ENCODE measurements around the gene RNF8.
A peak's percentile ranks its signal among the peaks of the same experiment; 100 is the strongest.

The RNF8 gene

DNA sequence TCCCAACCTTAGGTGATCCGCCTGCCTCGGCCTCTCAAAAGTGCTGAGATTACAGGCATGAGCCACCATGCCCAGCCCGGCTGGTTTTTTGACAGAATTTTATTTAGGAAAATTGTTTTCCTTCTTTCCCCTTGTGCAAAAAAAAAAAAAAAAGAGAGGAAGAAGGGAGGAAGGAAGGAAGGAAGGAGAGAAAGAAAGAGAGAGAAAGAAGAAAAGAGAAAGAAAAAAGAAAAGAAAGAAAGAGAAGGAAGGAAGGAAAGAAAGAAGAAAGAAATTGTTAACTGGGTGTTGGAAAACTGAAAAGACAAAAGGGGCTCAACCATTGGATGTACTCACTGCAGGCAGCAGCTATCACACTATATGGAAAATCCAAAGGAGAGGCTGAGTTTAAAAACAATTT lies 1.4 kb upstream of the RNF8 start:
- no peak for DNase-seq (ENCODE audit: low read depth, low spot score)
- TF ChIP-seq, protein P1, sequence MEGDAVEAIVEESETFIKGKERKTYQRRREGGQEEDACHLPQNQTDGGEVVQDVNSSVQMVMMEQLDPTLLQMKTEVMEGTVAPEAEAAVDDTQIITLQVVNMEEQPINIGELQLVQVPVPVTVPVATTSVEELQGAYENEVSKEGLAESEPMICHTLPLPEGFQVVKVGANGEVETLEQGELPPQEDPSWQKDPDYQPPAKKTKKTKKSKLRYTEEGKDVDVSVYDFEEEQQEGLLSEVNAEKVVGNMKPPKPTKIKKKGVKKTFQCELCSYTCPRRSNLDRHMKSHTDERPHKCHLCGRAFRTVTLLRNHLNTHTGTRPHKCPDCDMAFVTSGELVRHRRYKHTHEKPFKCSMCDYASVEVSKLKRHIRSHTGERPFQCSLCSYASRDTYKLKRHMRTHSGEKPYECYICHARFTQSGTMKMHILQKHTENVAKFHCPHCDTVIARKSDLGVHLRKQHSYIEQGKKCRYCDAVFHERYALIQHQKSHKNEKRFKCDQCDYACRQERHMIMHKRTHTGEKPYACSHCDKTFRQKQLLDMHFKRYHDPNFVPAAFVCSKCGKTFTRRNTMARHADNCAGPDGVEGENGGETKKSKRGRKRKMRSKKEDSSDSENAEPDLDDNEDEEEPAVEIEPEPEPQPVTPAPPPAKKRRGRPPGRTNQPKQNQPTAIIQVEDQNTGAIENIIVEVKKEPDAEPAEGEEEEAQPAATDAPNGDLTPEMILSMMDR (IDR thresholded peaks at IDR 0.05; ENCODE audit: insufficient read depth, low read length, missing control alignments), result no peak
- ChIA-PET CTCF (interaction anchor here (3.9 kb wide), 1 partner anchor 27 kb away, joined by 13 read pairs; no protein-coding TSS in a partner anchor), POLR2A (no interaction called here)
- H3K4me3 ChIP-seq (ENCODE audit: low read depth, low read length), result no peak overlapping the region

DNA sequence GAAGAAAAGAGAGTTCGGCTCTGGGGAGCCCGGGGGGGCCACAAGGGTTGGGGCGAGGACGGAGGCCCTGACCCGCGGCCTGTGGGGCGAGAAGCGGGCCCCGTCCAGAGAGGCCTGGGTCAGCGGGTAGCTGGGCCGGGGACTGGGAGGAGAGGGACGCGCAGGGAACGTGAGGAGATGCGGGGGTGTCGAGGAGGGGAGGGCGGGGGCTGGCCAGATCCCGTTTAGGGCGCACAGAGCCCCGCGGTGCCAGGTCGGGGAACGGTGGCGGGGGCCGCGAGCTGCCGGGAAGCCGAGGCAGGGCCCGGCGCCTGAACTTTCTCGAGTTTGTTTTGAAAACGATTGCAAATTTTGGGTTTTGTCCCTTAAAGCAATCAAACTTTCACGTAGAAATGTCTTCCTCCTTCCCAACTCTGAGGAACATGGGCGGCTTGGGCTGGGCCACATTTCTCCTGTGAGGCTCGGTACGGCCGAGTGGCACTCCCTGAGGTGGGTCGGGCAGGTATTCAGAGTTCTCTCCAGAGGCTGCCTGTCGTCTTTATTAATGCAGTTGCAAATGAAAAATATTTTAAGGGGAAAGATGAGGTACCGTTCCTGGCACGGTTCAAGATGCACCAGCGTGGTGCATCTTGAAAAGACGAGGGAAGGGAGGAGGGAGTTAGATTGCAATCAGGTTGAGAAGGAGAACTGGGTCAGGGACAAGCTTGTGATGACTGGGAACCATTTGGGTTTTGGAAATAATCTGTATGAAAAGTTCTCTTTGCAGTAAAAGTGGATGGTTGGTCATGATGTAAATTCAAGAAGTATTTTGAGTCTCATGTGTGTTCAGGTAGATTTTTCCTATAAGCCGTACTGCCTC lies 972 bp downstream of the RNF8 start:
- no peak for DNase-seq (ENCODE audit: low read depth, low spot score)
- POLR2A ChIA-PET, result no interaction called here
- CTCF ChIA-PET, result interaction anchor here (1.5 to 3.9 kb wide), 3 partner anchors 11 to 211 kb away, joined by 4 to 14 read pairs (median 13); no protein-coding TSS in a partner anchor
- H3K4me3 ChIP-seq (ENCODE audit: low read depth, low read length), result peak overlapping the region; percentile 94
- TF ChIP-seq, protein P1 (IDR thresholded peaks at IDR 0.05; ENCODE audit: insufficient read depth, low read length, missing control alignments), result no peak

DNA sequence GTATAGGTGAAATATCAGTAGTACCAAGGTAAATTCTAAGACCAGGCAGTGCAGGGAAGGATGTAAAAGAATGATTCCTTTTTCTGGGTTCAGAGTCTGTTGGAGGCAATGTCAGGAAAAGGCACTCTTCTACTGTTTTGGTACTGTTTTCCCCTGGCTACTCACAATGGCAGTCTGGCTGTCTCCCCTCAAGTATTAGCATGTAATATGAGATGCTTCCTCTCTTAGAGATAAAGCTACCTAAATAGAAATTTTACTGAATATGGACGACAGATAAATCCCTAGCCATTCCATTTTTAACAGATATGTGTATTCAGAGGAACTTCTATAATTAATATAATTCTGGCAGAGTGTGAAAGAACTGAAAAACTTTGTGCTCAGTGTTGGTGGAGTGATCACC lies 3.5 kb downstream of the RNF8 start:
- TF ChIP-seq, protein P1 (IDR thresholded peaks at IDR 0.05; ENCODE audit: insufficient read depth, low read length, missing control alignments), result no peak
- CTCF ChIA-PET, result interaction anchor here (1.3 to 3.0 kb wide), 2 partner anchors 9 to 11 kb away, joined by 3 to 14 read pairs; no protein-coding TSS in a partner anchor
- DNase-seq (ENCODE audit: low read depth, low spot score), result no peak
- H3K4me3 ChIP-seq (ENCODE audit: low read depth, low read length), result no peak overlapping the region
- POLR2A ChIA-PET, result no interaction called here

DNA sequence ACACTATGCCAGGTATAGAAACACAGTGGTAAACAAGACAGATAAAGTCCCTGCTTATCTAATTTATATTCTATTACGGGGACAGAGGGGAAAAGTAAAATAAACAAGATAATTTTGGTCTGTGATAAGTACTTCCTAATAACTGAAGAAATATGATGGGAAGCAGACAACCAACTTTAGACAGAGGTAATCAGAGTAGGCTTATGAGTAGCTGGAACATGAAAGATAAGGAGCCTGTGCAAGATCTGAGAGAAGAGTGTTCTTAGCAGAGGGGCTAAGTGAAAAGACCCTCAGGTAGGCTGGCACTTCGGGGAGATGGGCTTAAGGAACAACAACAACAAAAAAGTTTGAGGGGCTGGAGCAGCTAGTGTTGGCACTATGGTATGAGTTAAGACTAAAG lies 4.1 kb downstream of the RNF8 start:
- no peak overlapping the region for H3K4me3 ChIP-seq (ENCODE audit: low read depth, low read length)
- TF ChIP-seq, protein P1 (IDR thresholded peaks at IDR 0.05; ENCODE audit: insufficient read depth, low read length, missing control alignments), result no peak
- ChIA-PET CTCF (interaction anchor here (1.2 kb wide), 1 partner anchor 24 kb away, joined by 3 read pairs; no protein-coding TSS in a partner anchor), POLR2A (no interaction called here)
- DNase-seq (ENCODE audit: low read depth, low spot score), result no peak

DNA sequence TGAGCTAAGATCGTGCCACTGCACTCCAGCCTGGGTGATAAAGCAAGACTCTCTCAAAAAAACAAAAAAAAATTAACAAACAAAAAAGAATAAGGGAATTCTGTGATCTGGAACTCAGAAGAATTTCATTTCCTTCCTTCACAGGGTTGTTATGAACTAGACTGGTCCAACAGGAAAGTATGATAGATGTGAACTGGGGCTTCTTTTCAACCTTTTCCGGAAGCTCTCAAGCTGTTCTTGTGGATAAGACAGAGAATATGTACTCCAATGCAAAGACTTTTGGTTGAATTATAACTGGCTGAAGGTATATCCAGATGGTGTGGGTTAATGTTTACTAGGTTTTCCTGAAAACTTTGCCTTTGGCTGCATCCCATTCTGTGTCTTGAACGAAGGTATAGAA lies 5.3 kb downstream of the RNF8 start:
- H3K4me3 ChIP-seq (ENCODE audit: low read depth, low read length), result no peak overlapping the region
- POLR2A ChIA-PET, result no interaction called here
- TF ChIP-seq, protein P1 (IDR thresholded peaks at IDR 0.05; ENCODE audit: insufficient read depth, low read length, missing control alignments), result no peak
- DNase-seq (ENCODE audit: low read depth, low spot score), result no peak
- CTCF ChIA-PET, result interaction anchor here (2.3 kb wide), 1 partner anchor 333 kb away, joined by 5 read pairs; no protein-coding TSS in a partner anchor

DNA sequence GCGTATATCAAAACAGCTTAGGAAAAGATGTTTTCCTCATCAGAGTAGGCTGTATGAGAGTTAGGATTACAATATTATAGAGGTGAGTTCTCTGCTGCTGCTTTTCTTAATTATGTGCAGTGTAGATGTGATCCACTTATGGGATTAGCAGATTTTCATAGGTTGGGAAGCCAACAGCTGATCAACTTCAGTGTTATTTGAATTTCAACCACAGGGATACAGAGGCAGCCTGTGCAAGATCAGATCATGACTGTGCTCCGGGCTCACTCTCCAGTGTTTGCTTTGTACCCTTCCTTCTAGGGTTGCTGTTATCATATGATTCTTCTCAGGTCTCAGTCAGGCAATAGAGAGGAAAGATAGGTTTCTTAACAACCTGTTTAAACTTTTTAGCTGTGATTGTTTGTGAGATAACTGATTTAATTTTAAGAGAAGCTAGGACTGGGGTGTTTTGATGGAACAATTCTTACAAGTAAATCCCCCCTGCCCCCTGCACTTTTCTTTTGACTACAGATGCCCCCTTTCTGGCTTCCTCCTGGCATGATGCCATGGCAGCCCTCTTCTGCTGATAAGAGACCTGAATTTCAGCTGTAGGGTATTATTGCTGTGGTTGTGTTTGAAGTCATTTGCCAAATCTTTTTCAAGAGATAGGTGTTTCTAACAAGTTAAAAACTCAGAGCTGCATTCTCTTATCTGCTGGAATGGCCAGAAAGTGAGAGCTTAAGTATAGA lies 8.5 kb downstream of the RNF8 start:
- TF ChIP-seq, protein P1 (IDR thresholded peaks at IDR 0.05; ENCODE audit: insufficient read depth, low read length, missing control alignments), result no peak
- POLR2A ChIA-PET, result interaction anchor here (0.6 kb wide), 1 partner anchor 348 kb away, joined by 4 read pairs; no protein-coding TSS in a partner anchor

More for the DNA sequence above, 8.5 kb downstream of the RNF8 start:
- no peak overlapping the region for H3K4me3 ChIP-seq (ENCODE audit: low read depth, low read length)
- no peak for DNase-seq (ENCODE audit: low read depth, low spot score)
- CTCF ChIA-PET, result interaction anchor here (0.8 to 1.9 kb wide), 3 partner anchors 9 to 330 kb away, joined by 3 to 16 read pairs (median 4); no protein-coding TSS in a partner anchor
